Glutamatergic neuron (in vitro differentiated cells): ENCODE measurements around the gene EPB41. TPM values are rescaled to one million over a fixed set of nuclear protein-coding genes. Genes with fewer than 3 reads are reported as not detected.

Experiments
- DNase-seq: peaks from one replicate; pipeline ENCODE4 v3.0.0; 2022
- H3K27ac Mint-ChIP-seq: one replicate; pipeline ENCODE4 v1.8.0; 2020; ENCODE audit warnings: mild to moderate bottlenecking, mixed read lengths, inconsistent platforms; ENCODE audit not compliant: unreplicated experiment
- H3K27me3 Mint-ChIP-seq: one replicate; pipeline ENCODE4 v1.8.0; 2020; ENCODE audit warnings: mild to moderate bottlenecking, moderate library complexity, mixed read lengths, inconsistent platforms; ENCODE audit not compliant: unreplicated experiment
- H3K36me3 Mint-ChIP-seq: one replicate; pipeline ENCODE4 v1.8.0; 2020; ENCODE audit warnings: mild to moderate bottlenecking, mixed read lengths, inconsistent platforms; ENCODE audit not compliant: unreplicated experiment
- H3K4me1 Mint-ChIP-seq: one replicate; pipeline ENCODE4 v1.8.0; 2020; ENCODE audit warnings: mild to moderate bottlenecking, low read depth, mixed read lengths, inconsistent platforms; ENCODE audit not compliant: unreplicated experiment
- H3K4me3 Mint-ChIP-seq: one replicate; pipeline ENCODE4 v1.8.0; 2020; ENCODE audit warnings: mild to moderate bottlenecking, mixed read lengths, inconsistent platforms; ENCODE audit not compliant: unreplicated experiment
- H3K9me3 Mint-ChIP-seq: one replicate; pipeline ENCODE4 v1.8.0; 2020; ENCODE audit warnings: mild to moderate bottlenecking, moderate library complexity, mixed read lengths, inconsistent platforms; ENCODE audit not compliant: unreplicated experiment
- CTCF ChIP-seq: fragments of 200-600 bp; sonication (generic); IDR thresholded peaks from one replicate; pipeline ENCODE4 v1.5.0; 2021; ENCODE audit not compliant: partially characterized antibody, unreplicated experiment
- total RNA-seq: library from RNA; stranded (reverse); fragmentation: NEBNext Ultra II Directional; extraction: Animal tissue kit (Norgen Biotek cat#: 25700); gene quantifications from one replicate; pipeline ENCODE4 v1.2.1, GENCODE V29; 2021; ENCODE audit not compliant: unreplicated experiment

Gene EPB41
- total RNA-seq, 1 donor from 2014 or later: 213 TPM

- peaks cover 6% of the 10 kb centered on the region for H3K36me3 Mint-ChIP-seq
- no peaks in the 10 kb centered on the region for H3K4me1 Mint-ChIP-seq
- DNase-seq: peak; percentile 66
- peaks cover 2% of the 10 kb centered on the region for H3K9me3 Mint-ChIP-seq
- TF ChIP-seq CTCF: no peak
- no peak overlapping the region for H3K27ac Mint-ChIP-seq
- peaks cover 3% of the 10 kb centered on the region for H3K27me3 Mint-ChIP-seq
- H3K4me3 Mint-ChIP-seq: no peak overlapping the region
Measured at GRCh38 chr1:29121936-29122681, 207.7 kb downstream of the EPB41 start.

- no peak for TF ChIP-seq CTCF
- DNase-seq: peak; percentile 33
- H3K27me3 Mint-ChIP-seq: peaks cover 3% of the 10 kb centered on the region
Measured at GRCh38 chr1:29122682-29123052, 208.3 kb downstream of the EPB41 start.

GRCh38 chr1:29123053-29123886 lies 208.9 kb downstream of the EPB41 start:
- Mint-ChIP-seq H3K4me3 (peak overlapping the region; percentile 46), H3K36me3 (no peaks in the 10 kb centered on the region), H3K9me3 (peaks cover 2% of the 10 kb centered on the region), H3K27ac (no peak overlapping the region), H3K27me3 (peaks cover 3% of the 10 kb centered on the region), H3K4me1 (no peaks in the 10 kb centered on the region)
- TF ChIP-seq CTCF: no peak
- DNase-seq: peak; percentile 55

More at GRCh38 chr1:29122682-29123052, 208.3 kb downstream of the EPB41 start:
- Mint-ChIP-seq H3K9me3 (peaks cover 2% of the 10 kb centered on the region), H3K4me1 (no peaks in the 10 kb centered on the region), H3K4me3 (no peak overlapping the region), H3K36me3 (peaks cover under 1% of the 10 kb centered on the region), H3K27ac (no peak overlapping the region)

GRCh38 chr1:29123887-29124365 lies 209.6 kb downstream of the EPB41 start, which contains the start of gene TMEM200B:
TMEM200B (minus strand) TSS chr1:29123903; CDS start chr1:29121828, 2,075 bp downstream.
- Mint-ChIP-seq H3K9me3 (peaks cover 2% of the 10 kb centered on the region), H3K36me3 (no peaks in the 10 kb centered on the region)
- DNase-seq: no peak

More at GRCh38 chr1:29123887-29124365, 209.6 kb downstream of the EPB41 start, which contains the start of gene TMEM200B:
- Mint-ChIP-seq H3K4me3 (peak within 1 kb of the TSS; percentile 68), H3K27ac (no peak within 1 kb of the TSS), H3K27me3 (peaks cover 3% of the 10 kb centered on the region), H3K4me1 (no peaks in the 10 kb centered on the region)
- TF ChIP-seq CTCF: no peak
